Hematopoietic multipotent progenitor cell treated with erythropoietin and hydrocortisone succinate and interleukin-3 and kit ligand, for 4 days (in vitro differentiated cells): ENCODE data around the gene TPSD1.
"Not testable (repeated sequence)": the region's sequence is repeated elsewhere in the genome, so short reads cannot be mapped to it uniquely, and the experiment has no call there.

Experiments used
- DNase-seq: peaks from one replicate; pipeline ENCODE4 v3.0.0-alpha.2; 2015

Gene TPSD1

DNA sequence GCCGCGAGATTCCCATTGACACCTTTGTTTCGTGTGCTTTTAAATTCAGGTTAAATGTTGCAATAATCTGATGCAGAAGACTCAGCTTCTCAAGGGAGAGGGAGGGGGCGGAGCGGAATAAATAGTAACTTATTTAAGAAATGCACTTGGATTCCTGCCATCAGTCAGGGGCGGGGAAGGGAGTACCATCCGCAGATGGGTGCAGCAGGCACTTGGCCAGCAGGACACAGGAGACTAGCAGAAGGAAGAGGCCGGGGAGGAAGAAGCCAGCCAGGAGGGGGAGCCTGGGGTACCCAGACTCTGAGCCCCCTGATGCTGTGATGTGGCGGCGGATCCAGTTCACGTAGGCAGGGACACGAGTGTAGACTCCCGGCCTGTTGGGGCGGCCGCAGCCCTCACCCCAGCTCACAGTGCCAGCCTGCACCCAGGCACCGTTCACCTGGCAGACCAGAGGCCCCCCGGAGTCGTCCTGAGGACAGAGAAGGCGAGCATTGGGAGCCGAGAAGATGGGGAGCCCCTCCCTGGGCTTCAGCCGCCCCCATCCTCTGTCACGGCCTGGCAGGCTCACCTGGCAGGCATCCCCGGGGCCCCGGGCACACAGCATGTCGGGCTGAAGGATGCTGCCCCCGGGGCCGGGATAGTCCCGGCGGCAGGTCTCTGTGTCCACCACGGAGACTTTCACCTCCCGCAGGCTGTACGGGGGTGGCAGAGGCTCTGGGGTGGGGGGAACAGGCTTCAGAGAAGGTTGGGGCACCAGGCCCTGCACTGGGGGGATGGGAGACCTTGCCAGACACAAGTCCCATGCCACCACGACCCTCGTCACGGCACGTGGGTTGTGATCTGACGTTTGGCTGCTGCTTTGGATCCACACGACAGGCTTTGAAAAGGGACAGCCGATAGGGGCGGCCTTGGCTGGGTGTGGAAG, 34.0 kb upstream of the TPSD1 start:
- DNase-seq: peak; percentile 30

DNA sequence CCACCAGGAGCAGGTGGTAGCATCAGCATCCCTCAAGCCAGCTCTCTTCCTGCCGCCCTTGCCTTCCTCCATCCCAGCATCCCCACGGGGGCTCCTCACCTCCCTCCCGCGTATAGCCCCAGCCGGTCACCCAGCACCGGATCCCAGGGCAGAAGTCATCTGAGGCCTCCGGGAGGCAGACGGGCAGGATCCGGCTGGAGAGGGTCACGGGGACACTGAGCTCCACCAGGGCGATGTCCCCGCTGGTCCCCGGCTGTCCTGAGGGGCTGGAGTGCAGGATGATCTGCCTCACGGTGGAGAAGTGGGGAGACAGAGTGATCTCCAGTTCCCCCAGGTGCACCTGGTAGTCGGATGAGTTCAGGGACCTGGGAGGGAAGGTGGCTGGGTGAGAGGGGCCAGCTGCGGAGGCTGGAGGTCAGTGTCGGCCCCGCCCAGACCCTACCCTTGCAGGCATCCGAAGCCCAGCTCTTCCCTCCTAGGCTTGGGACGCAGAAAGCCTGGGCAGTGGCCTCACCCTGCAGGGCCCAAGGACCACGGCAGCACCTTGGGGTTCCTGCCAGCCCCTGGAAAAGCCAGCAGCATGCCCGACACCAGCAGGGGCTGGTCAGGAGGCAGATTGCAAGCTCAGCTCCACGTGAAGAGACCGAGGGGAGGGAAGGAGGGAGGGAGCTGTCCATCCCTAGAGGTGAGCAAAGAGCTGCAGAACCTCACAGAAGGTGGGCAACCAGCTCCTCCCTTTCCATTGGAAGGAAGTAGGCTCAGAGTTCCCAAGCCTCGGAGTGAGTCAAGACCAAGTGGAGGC, 33.1 kb upstream of the TPSD1 start:
- no peak for DNase-seq

DNA sequence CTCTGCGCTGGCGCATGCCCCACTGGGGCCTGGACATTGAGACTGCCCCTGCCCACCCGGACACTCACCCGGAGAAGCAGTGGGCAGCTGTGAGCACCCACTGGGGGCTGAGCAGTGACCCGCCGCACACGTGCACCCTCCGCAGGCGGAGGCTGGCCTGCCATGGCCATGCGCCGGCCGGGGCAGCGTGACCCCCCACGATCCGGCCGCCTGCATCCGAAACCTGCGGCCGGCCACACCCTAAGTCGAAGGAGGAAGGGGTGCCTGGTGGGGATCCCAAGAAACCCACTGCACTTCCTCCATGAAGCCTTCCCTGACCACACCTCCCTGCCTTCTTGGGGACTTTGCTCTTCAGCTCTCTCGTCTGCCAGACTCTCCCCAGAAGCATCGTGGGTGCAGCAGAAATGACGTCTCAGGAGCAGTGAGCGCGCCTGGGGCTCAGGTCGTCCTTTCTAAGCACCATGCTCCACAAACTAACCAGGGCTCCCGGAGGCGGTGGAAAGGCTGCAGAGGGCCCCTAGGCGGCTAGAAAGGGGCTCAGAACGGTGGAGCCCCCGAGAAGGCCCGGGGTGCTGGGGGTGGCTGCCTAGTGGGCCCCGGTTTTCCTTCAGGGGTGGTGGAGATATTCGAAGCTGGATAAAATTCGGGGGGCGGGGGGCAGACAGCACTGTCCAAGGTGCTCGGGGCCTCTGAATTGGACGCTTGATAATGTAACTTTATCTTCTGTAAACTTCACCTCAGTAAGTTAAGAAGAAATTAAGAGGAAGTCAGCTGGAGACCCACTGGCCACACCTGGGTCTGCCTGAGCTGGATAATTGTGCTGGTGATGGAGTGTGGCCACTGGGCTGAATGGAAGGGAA, 32.3 kb upstream of the TPSD1 start:
- peak; percentile 23 for DNase-seq

DNA sequence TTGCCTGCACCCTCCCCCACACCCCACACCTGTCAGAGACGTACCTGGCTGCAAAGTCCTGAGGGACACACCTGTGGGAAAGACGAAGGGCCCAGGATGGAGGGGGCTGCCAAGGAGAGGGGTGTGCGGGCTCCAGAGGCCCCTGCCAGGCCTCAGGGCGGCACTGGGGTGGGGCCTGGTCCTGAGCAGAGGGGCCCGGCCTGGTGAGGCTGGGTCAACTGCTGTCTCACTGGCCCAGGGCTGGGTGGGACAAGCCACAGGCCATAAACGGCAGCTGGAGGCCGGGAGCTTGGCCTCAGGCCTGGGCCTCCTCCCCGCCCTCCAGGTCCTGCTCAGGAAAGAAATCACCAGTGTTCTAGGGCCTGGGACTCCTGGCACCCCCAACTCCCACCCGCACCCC, 31.3 kb upstream of the TPSD1 start:
- DNase-seq: no peak

DNA sequence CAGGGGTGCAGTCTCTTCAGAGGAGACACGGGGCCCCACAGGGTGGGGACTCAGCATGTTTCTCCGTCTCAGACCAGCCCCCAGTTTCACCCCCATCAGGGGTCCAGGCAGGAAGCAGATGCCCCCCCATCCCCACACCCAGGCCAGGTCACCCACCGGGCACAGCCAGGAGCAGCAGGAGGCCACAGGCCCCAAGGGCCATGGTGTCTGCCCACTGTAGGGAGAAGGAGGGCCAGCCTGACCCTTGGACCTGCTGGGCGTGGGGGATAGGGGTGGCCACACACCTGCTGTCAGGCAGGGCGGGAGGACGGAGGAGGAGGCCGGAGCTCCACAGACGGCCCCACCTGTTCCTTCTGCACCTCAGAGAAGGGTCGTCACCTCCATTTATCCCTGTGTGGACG, 30.8 kb upstream of the TPSD1 start, which contains the start of gene TPSG1:
Gene TPSG1, minus strand, starts transcription at position 218 of the 401 bp plus-strand sequence. Its CDS starts 16 bp downstream, at position 202.
- DNase-seq: no peak

DNA sequence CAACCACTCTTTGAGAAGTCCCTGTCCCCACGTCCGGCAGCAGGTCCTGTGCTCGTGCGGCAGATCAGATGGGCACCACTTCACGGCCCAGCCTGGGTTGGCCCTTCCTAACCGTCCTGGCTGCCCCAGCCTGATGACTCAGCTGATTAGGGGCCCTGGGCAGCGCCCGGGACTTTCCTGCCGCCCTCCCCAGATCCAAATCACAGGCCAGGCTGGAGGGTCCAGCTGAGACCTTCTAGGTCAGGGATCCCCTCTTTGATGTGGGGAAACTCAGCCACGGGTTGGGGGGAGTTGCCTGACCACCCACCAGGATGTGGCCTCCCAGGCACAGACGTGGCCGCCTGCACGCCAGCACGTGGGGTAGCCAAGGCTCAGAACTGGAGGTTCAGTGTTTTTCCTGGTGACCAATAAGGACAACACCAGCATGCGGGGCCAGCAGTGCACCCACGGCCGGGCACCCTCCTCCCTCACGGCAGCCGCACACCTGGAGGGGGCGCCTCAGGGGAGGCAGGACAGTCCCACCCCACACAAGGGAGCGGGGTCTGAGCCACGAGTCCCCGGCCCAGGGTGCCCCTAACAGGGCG, 30.0 kb upstream of the TPSD1 start:
- DNase-seq: peak; percentile 30

DNA sequence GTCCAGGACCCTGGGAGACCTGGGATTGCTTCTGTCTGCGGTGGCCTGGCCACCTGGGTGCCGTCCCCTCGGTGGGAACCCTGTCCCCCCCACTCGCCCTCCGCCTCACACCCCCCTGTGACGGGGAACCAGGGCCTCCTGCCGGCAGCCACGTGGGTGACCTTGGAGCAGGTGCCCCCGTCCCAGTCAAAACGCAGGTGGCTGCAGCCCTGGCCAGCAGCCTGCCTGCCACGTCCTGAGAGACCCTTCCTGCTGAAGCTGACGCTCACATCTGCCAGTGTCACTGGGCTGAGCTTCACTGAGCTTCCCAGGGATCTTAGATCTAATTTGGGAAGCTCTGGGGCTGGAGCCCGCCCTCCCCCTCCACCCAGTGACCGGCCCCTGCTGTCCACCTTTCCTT, 29.2 kb upstream of the TPSD1 start:
- DNase-seq: not testable (repeated sequence)

DNA sequence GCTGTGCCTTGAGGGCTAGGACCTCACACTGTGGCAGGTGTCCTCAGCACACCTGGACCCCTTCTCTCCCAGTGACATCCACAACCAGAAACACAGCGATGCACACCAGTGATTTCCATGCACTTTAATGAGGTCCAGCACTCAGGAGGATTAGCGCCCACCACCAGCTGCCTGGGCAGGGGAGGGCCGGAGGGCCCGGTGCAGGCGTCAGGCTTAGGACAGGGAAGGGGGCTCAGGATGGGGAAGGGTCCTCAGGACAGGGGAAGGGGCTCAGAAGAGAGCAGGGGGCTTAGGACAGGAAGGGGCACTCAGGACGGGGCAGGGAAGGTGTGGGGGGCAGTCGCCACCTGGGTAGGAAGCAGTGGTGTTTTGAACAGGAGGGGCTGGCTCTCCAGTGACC, 27.6 kb upstream of the TPSD1 start:
- DNase-seq: not testable (repeated sequence)

DNA sequence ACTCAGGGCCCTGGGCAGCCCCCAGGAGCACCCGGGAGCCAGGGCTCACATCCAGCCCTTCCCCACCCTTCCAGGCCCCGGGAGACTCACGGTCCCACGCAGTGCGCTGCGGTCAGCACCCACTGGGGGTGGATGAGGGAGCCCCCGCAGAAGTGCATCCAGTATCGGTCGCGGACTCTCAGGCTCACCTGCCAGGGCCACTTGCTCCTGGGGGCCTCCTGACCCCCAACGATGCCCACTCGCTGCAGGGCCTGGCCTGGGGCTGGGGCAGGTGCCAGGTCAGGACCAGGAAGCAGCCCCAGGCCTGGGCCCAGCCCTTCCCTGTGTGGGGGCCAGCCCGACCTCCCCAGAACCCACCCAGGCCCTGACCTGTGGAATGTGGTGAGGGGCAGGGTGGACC, 26.4 kb upstream of the TPSD1 start:
- not testable (repeated sequence) for DNase-seq

DNA sequence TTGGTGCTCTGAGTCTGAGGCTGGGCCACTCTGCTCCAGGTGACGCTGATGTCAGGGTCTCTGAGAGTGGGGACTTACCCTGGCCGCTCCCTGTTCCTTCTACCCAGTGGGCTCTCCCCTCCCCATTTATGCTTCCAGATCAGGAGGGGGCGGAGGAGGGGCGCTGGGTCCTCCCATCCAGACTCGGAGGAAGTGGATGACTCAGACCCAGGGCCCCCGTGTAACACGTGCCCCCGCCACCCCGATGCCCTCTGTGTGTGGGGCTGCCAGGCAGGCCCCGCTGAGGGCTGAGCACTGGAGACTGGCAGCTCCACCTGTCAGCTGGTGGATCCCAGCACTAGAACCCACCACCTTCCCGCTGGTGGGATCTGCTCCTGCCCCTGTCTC, 25.8 kb upstream of the TPSD1 start, which contains the start of gene TPSB2:
Gene TPSB2, minus strand, starts transcription at position 101 of the 387 bp plus-strand sequence. CDS start 233 bp downstream, outside the sequence.
- not testable (repeated sequence) for DNase-seq

DNA sequence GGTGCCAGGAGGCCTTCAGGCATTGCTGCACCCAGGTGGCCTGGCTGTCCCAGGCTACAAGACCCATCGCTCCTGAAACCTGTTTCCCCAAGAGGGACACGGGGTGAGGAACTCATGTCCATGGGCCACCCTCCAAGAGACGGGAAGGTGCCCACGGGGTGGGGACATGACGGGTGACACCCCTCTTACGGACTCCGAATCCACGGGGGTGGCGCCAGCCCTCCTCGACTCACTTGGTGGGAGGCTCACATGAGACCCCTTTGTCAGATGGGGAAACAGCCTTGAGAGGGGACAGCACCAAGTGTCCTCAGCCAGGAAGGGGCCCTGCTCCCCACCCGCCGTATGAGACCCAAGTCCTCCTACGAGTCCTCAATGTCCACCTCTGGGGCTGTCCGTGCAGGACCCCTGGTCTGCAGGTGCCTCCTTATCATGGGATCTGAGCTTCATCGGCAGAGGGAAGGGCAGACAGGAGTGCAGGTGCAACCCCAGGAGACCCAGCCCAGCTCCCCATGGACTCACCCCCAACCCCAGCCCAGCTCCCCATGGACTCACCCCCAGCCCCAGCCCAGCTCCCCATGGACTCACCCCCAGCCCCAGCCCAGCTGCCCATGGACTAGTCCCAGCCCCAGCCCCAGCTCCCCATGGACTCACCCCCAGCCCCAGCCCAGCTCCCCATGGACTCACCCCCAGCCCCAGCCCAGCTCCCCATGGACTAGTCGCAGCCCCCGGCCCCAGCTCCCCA, 25.2 kb upstream of the TPSD1 start:
- not testable (repeated sequence) for DNase-seq

DNA sequence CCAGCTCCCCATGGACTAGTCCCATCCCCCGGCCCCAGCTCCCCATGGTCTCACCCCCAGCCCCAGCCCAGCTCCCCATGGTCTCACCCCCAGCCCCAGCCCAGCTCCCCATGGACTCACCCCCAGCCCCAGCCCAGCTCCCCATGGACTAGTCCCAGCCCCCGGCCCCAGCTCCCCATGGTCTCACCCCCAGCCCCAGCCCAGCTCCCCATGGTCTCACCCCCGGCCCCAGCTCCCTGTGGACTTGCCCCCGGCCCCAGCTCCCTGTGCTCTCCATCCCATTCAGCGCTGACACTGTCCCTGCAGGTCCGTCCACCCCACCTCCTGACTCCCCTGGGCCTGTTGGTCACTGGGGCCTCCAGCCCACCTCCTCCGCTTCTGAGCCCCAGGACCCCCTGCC, 24.6 kb upstream of the TPSD1 start:
- DNase-seq: not testable (repeated sequence)

DNA sequence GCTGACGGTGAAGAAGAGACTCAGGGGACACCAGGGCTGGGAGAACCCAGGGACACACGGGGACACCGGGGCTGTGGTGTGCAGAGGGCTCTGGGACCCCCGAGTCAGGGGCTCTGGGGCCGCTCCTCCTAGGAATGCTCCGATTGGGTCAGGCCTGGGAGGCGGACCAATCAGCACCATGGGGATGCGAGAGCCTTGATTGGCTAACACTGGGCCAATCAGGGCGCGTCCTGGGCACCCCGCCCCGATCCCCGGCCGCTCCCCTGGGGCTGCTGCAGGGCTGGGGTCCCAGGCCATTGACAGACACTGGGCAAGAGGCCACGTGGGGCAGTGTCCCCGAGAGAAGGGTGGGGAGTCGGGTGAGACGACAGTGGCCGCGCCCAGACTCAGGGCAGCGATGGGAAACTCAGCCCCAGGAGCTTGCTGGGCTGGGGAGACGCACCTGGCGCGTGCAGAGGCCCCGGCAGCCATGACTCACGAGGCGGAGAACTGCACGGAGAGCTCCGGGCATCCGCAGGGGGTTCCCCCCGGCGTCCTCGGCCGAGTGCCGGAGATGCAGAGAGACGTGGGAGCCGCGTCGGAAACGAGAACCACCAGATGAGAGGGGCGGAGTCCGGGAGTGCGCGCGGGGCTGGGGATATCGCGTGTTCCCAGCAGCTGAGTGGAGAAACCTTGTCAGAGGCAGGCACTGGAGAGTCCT, 23.7 kb upstream of the TPSD1 start:
- not testable (repeated sequence) for DNase-seq

DNA sequence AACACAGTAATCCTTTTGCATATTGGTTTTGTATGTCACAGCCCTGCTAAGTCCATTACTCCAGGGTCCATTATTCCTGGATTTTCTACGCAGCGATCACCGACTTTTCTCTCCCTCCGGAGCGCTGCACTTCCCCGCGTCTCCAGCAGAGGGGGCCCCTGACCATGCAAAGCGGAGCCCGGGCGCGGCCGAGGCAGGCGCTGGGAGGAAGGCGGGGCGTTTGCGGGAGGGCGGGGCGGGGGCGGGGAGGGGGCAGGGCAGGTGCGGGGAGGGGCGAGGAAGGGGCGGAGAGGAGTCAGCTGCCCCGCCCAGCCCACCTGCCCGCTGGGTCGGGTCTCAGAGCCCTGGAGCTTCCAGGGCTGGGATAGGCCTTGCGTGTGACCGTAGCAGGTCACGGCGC, 19.2 kb upstream of the TPSD1 start:
- not testable (repeated sequence) for DNase-seq

DNA sequence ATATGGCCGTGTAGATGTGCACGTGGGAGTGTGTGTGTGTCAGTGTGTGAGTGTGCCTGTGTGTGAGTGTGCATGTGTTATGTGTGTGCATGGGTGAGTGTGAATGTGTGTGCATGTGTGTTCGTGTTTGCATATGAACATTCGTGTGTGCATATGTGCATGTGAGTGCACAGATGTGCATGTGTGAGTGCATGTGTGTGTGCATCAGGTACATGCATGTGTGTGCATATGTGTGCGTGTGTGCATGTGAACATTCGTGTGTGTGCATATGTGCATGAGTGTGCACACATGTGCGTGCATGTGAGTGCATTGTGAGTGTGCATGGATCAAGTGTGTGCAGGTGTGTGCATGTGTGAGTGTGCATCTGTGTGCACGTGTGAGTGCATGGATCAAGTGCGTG, 17.9 kb upstream of the TPSD1 start:
- no peak for DNase-seq

DNA sequence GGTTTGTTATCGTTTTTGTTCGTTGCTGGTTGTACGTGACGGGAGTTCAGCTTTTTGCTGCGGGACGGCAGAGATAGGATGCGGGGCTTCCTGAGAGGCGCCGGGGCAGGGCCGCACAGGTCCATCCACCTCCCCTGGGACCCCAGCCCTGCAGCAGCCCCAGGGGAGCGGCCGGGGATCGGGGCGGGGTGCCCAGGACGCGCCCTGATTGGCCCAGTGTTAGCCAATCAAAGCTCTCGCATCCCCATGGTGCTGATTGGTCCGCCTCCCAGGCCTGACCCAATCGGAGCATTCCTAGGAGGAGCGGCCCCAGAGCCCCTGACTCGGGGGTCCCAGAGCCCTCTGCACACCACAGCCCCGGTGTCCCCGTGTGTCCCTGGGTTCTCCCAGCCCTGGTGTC, 17.0 kb upstream of the TPSD1 start:
- DNase-seq: not testable (repeated sequence)

DNA sequence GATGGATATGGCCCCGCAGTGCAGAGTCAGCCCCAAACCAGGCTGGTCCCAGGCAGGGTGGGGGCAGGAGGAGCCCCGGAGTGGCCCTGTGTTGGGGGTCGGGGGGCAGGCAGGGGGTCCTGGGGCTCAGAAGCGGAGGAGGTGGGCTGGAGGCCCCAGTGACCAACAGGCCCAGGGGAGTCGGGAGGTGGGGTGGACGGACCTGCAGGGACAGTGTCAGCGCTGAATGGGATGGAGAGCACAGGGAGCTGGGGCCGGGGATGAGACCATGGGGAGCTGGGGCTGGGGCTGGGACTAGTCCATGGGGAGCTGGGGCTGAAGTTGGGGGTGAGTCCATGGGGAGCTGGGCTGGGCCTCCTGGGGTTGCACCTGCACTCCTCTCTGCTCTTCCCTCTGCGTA, 16.3 kb upstream of the TPSD1 start:
- not testable (repeated sequence) for DNase-seq

DNA sequence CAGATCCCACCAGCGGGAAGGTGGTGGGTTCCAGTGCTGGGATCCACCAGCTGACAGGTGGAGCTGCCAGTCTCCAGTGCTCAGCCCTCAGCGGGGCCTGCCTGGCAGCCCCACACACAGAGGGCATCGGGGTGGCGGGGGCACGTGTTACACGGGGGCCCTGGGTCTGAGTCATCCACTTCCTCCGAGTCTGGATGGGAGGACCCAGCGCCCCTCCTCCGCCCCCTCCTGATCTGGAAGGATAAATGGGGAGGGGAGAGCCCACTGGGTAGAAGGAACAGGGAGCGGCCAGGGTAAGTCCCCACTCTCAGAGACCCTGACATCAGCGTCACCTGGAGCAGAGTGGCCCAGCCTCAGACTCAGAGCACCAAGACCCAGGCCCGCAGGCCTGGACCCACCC, 15.4 kb upstream of the TPSD1 start, which contains the start of gene TPSAB1:
Gene TPSAB1, plus strand, starts transcription at position 270 of the 400 bp plus-strand sequence. CDS start 234 bp downstream, outside the sequence.
- DNase-seq: not testable (repeated sequence)

DNA sequence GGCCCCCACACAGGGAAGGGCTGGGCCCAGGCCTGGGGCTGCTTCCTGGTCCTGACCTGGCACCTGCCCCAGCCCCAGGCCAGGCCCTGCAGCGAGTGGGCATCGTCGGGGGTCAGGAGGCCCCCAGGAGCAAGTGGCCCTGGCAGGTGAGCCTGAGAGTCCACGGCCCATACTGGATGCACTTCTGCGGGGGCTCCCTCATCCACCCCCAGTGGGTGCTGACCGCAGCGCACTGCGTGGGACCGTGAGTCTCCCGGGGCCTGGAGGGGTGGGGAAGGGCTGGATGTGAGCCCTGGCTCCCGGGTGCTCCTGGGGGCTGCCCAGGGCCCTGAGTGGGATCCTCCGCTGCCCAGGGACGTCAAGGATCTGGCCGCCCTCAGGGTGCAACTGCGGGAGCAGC, 14.8 kb upstream of the TPSD1 start:
- DNase-seq: not testable (repeated sequence)

DNA sequence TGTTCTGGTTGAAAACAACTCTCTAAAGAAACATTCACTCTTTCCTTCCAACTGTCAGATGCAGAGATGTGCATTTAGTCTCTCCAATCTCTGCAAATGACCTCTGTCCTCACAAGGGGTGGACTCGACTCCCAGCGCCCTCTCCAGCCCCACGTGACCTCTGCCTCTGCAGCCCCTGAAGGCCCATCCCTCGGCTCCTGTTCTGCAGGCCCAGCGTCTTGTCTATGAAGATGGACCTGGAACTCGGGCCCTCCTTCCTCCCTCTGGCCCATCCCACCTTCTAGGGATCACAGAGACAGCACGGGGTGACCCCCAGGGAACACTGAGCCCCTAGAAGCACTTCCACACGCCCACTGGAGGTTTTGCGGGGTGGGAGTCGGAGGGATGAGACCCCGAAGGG, 12.5 kb upstream of the TPSD1 start:
- not testable (repeated sequence) for DNase-seq
